HL-60 (cell line): ENCODE data around the gene LRRC8D.
"Not testable (repeated sequence)": the region's sequence is repeated elsewhere in the genome, so short reads cannot be mapped to it uniquely, and the experiment has no call there.

Experiments
- CTCF ChIP-seq: IDR thresholded peaks from one replicate; pipeline ENCODE4 v1.5.1; 2011; ENCODE audit warnings: low read length, control low read depth, inconsistent platforms; ENCODE audit not compliant: insufficient read depth
- POLR2AphosphoS5 ChIP-seq: IDR thresholded peaks from 2 replicates; pipeline ENCODE4 v1.6.1; 2012; ENCODE audit warnings: low read depth

GRCh38 chr1:89795571-89795970 lies 25.3 kb upstream of the LRRC8D start:
- TF ChIP-seq CTCF, POLR2AphosphoS5: not testable (repeated sequence)
